ENCODE results near the gene OTUD5. TPM values are rescaled to one million over a fixed set of nuclear protein-coding genes. Genes with fewer than 3 reads are reported as not detected.

OTUD5 gene
- total and polyA plus RNA-seq, 2 of the 13 experiments (the other 11 are each of a cell fraction or from before 2014, with no cell fraction given), result 18.4 to 42.2 TPM

DNA sequence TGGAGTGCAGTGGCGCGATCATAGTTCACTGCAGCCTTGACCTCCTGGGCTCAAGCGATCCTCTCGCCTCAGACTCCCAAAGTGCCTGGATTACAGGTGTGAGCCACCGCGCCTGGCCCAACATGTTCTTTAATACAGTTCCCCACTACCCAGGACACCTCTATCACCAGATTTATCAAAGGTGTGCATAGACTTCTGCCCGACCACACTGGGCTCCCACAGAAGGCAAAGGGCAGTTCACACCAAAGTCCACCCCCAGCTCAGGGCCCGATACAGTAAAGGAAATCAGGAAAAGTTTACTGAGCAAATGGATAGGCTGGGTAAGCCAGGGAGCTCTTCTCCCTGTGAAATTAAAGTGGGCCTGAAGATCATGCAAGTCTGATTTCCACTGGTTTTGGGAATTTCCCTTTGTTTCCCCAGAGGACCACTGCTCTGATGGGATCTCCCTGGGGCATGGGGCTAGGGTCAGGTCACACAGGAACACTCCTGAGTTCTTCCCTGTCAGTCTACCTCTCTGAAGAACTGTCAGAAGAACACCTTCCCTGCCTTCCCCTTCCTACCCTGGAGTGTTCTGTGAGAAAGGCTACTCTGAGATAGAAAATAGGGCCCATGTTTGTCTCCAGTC lies 20.9 kb downstream of the OTUD5 start:
- Histone ChIP-seq H3K9me3 (ENCODE audit: low read length) (no peaks in the 10 kb centered on the region), H3K4me2 (ENCODE audit: low read depth, low read length) (no peak overlapping the region), H3K9ac (ENCODE audit: insufficient read depth, low read depth, low read length) (no peak overlapping the region), H3K4me1 (ENCODE audit: insufficient read depth, low read length) (peaks cover 13% of the 10 kb centered on the region), H3K79me2 (ENCODE audit: insufficient read depth, low read length) (peaks cover 18% of the 10 kb centered on the region), H3K27ac (ENCODE audit: extremely low read length, insufficient read depth, low read length) (no peak overlapping the region), H2AFZ (ENCODE audit: low read length) (no peak overlapping the region), H4K20me1 (ENCODE audit: insufficient read depth, low read length) (no peaks in the 10 kb centered on the region), H3K4me3 (replicated peaks in 1 of 3; ENCODE audit: insufficient read depth in 1 of 3, low read depth in 2 of 3, low read length in 3 of 3) (no peak overlapping the region), H3K27me3 (ENCODE audit: control insufficient read depth in 1 of 2, insufficient read depth in 2 of 2, low read length in 2 of 2) (no peaks in the 10 kb centered on the region), H3K36me3 (replicated peaks in 1 of 2; ENCODE audit: control insufficient read depth in 1 of 2, insufficient read depth in 2 of 2, low read length in 2 of 2) (peaks cover 8 to 28% of the 10 kb centered on the region in 2 experiments; a peak in 4 of 5 replicates)
- ChIA-PET POLR2A (no interaction called here), CTCF (ENCODE audit: low intra/inter-chr PET ratio, low total read pairs) (no interaction called here)
- intact Hi-C loops (cut with micrococcal nuclease; ENCODE audit: unreplicated experiment), result no loop called here
- WGBS (ENCODE audit: low lambda C conversion rate), result 97% methylated on average over 7 of the region's 8 CpGs
- no peak for TF ChIP-seq MYC (CRISPR knock-in tag; IDR thresholded peaks at IDR 0.05; ENCODE audit: borderline replicate concordance)
- TF ChIP-seq ZNF441 (CRISPR knock-in tag; IDR thresholded peaks at IDR 0.05; ENCODE audit: borderline replicate concordance), result no peak
- TF ChIP-seq, protein P1, sequence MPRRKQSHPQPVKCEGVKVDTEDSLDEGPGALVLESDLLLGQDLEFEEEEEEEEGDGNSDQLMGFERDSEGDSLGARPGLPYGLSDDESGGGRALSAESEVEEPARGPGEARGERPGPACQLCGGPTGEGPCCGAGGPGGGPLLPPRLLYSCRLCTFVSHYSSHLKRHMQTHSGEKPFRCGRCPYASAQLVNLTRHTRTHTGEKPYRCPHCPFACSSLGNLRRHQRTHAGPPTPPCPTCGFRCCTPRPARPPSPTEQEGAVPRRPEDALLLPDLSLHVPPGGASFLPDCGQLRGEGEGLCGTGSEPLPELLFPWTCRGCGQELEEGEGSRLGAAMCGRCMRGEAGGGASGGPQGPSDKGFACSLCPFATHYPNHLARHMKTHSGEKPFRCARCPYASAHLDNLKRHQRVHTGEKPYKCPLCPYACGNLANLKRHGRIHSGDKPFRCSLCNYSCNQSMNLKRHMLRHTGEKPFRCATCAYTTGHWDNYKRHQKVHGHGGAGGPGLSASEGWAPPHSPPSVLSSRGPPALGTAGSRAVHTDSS (CRISPR knock-in tag; conservative IDR thresholded peaks at IDR 0.05), result no peak
- TF ChIP-seq ZNF776 (CRISPR knock-in tag; IDR thresholded peaks at IDR 0.05), result no peak
- no peak for TF ChIP-seq WIZ (CRISPR knock-in tag; IDR thresholded peaks at IDR 0.05)
- no peak for TF ChIP-seq ZFP41 (CRISPR knock-in tag; IDR thresholded peaks at IDR 0.05; ENCODE audit: borderline replicate concordance)
- TF ChIP-seq, protein P2, sequence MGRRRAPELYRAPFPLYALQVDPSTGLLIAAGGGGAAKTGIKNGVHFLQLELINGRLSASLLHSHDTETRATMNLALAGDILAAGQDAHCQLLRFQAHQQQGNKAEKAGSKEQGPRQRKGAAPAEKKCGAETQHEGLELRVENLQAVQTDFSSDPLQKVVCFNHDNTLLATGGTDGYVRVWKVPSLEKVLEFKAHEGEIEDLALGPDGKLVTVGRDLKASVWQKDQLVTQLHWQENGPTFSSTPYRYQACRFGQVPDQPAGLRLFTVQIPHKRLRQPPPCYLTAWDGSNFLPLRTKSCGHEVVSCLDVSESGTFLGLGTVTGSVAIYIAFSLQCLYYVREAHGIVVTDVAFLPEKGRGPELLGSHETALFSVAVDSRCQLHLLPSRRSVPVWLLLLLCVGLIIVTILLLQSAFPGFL (CRISPR knock-in tag; IDR thresholded peaks at IDR 0.05), result no peak
- no peak for TF ChIP-seq IKZF1 (IDR thresholded peaks at IDR 0.05)
- TF ChIP-seq, protein P3, sequence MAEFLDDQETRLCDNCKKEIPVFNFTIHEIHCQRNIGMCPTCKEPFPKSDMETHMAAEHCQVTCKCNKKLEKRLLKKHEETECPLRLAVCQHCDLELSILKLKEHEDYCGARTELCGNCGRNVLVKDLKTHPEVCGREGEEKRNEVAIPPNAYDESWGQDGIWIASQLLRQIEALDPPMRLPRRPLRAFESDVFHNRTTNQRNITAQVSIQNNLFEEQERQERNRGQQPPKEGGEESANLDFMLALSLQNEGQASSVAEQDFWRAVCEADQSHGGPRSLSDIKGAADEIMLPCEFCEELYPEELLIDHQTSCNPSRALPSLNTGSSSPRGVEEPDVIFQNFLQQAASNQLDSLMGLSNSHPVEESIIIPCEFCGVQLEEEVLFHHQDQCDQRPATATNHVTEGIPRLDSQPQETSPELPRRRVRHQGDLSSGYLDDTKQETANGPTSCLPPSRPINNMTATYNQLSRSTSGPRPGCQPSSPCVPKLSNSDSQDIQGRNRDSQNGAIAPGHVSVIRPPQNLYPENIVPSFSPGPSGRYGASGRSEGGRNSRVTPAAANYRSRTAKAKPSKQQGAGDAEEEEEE (CRISPR knock-in tag; IDR thresholded peaks at IDR 0.05; ENCODE audit: borderline replicate concordance), result no peak
- no peak for TF ChIP-seq HHEX (CRISPR knock-in tag; IDR thresholded peaks at IDR 0.05)
- no peak for ATAC-seq
- BruUV-seq (replicated peaks), result no TSS peak
- no peak for FAIRE-seq
- no peak for DNase-seq (ENCODE audit: low spot score)
- in situ Hi-C loops (cut with HindIII; ENCODE audit: extremely low pct_ligation_motif_present, low pct_unique_long_range_greater_than_20kb), result no loop called here
